Measurements from ENCODE around the gene GPANK1. TPM values are rescaled to one million over a fixed set of nuclear protein-coding genes. Genes with fewer than 3 reads are reported as not detected.

The GPANK1 gene
- total and polyA plus RNA-seq, 9 of the 15 experiments (the other 6 are each of a cell fraction or from before 2014, with no cell fraction given) = 32.2 to 111 (median 46.3) TPM

- TF ChIP-seq ATF3 (IDR thresholded peaks at IDR 0.05) = peak; percentile 99
- TF ChIP-seq ATF3 (CRISPR knock-in tag; conservative IDR thresholded peaks at IDR 0.05) = peak; percentile 95
- TF ChIP-seq ZC3H8 (IDR thresholded peaks at IDR 0.05) = no peak; the same call in 1 of the 2 replicates
- TF ChIP-seq NELFE (IDR thresholded peaks at IDR 0.05; ENCODE audit: insufficient read depth, insufficient read length) = no peak
- no peak for TF ChIP-seq ZNF146 (CRISPR knock-in tag; IDR thresholded peaks at IDR 0.05; ENCODE audit: unreplicated experiment)
- no peak for TF ChIP-seq ZNF764 (CRISPR knock-in tag; IDR thresholded peaks at IDR 0.05; ENCODE audit: low read depth)
- TF ChIP-seq CTBP1 (IDR thresholded peaks at IDR 0.05; ENCODE audit: borderline replicate concordance) = peak; percentile 97
- TF ChIP-seq ZNF395 (CRISPR knock-in tag; IDR thresholded peaks at IDR 0.05) = no peak; the same call in 1 of the 2 replicates
- TF ChIP-seq HOXB6 (CRISPR knock-in tag; IDR thresholded peaks at IDR 0.05; ENCODE audit: borderline replicate concordance) = 0 out of 2 replicates have a peak, but pooled peaks have one; percentile 28
- TF ChIP-seq KLF6 (CRISPR knock-in tag; IDR thresholded peaks at IDR 0.05; ENCODE audit: borderline replicate concordance) = no peak; the same call in 1 of the 2 replicates
- TF ChIP-seq TCF7 (IDR thresholded peaks at IDR 0.05; ENCODE audit: borderline replicate concordance) = peak; percentile 95
- peak; percentile 14 for TF ChIP-seq DNMT1 (IDR thresholded peaks at IDR 0.05)
- peak; percentile 19 to 79 for TF ChIP-seq AFF1 (IDR thresholded peaks at IDR 0.05; ENCODE audit: low read depth in 1 of 2, partially characterized antibody in 2 of 2)
- TF ChIP-seq ZNF444 (CRISPR knock-in tag; IDR thresholded peaks at IDR 0.05) = no peak
- peak; percentile 100 for TF ChIP-seq ZBTB7A (IDR thresholded peaks at IDR 0.05; ENCODE audit: borderline replicate concordance, control insufficient read depth, low read depth, low read length)
- TF ChIP-seq ATF7 (IDR thresholded peaks at IDR 0.05) = peak; percentile 89
- peak; percentile 55; the same call in 1 of the 2 replicates for TF ChIP-seq PHF8 (IDR thresholded peaks at IDR 0.05; ENCODE audit: borderline replicate concordance, low read length)
- peak; percentile 63 for TF ChIP-seq HMGN3 (IDR thresholded peaks at IDR 0.05; ENCODE audit: borderline replicate concordance, extremely low read depth, insufficient read length, low read depth, low read length)
- no peak for TF ChIP-seq NFIX (CRISPR knock-in tag; IDR thresholded peaks at IDR 0.05; ENCODE audit: low read depth)
- no peak for TF ChIP-seq ZNF551 (CRISPR knock-in tag; IDR thresholded peaks at IDR 0.05)
- TF ChIP-seq MYBL2 (IDR thresholded peaks at IDR 0.05; ENCODE audit: low read depth) = no peak
- no peak for TF ChIP-seq MYBL2 (CRISPR knock-in tag; IDR thresholded peaks at IDR 0.05; ENCODE audit: borderline replicate concordance)
Measured at GRCh38 chr6:31690231-31691077, 25.7 kb upstream of the GPANK1 start (continued).
